PFSK-1 (cell line): Measurements from ENCODE around the gene ATP8B4.

Source experiments
- FOXP2 ChIP-seq: optimal IDR thresholded peaks from 2 replicates; pipeline ENCODE3; 2011; ENCODE audit warnings: borderline replicate concordance, control low read depth, inconsistent platforms; ENCODE audit not compliant: insufficient read depth; ENCODE audit errors: extremely low read length, extremely low read depth
- POLR2AphosphoS5 ChIP-seq: IDR thresholded peaks from 2 replicates; pipeline ENCODE4 v1.6.1; 2012; ENCODE audit warnings: low read depth, mild to moderate bottlenecking, control low read depth, low read length, moderate library complexity
- SIN3A ChIP-seq: IDR thresholded peaks from 2 replicates; pipeline ENCODE4 v1.6.1; 2012; ENCODE audit warnings: mild to moderate bottlenecking, low read length, moderate library complexity, borderline replicate concordance; ENCODE audit not compliant: insufficient read depth
- TAF1 ChIP-seq: IDR thresholded peaks from 2 replicates; pipeline ENCODE4 v1.6.1; 2012; ENCODE audit warnings: low read length, control low read depth, borderline replicate concordance; ENCODE audit not compliant: insufficient read depth
- TF ChIP-seq, protein P1 (sequence below), 2 experiments: IDR thresholded peaks; 2 replicates each; pipeline versions ENCODE4 v1.6.1 to v1.8.0; 2011 to 2012; ENCODE audit warnings: low read depth in 2 of 2, low read length in 2 of 2, control low read depth in 1 of 2, inconsistent platforms in 1 of 2, mild to moderate bottlenecking in 1 of 2, moderate library complexity in 1 of 2; ENCODE audit not compliant: insufficient read depth in 1 of 2

ATP8B4 gene

DNA sequence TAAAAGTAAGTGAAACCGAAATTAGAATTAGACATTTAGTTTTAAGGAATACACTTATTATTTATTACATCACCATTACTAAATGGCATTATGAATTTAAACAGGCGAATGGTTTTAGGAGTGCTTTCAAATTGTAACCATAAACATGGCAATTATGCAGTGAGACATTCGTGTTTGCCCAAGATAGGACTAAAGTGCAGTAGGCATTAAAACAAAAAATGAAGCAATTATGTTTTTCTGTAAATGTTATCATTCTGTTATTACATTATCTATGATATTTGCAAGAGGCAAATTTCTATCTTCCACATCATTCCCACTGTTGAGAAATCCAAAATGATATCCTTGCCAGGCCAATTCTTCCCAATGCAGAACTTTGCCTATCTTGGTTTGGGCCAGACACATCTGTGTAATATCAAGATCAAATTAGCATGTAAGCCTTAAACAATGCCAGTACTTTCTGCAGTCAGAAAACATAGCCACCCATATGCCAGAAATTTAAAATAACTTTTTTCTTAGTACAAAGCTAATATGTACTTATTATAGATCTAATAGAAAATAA lies 156.9 kb downstream of the ATP8B4 start:
- TF ChIP-seq POLR2AphosphoS5, result no peak
- no peak for TF ChIP-seq TAF1
- TF ChIP-seq, protein P1, sequence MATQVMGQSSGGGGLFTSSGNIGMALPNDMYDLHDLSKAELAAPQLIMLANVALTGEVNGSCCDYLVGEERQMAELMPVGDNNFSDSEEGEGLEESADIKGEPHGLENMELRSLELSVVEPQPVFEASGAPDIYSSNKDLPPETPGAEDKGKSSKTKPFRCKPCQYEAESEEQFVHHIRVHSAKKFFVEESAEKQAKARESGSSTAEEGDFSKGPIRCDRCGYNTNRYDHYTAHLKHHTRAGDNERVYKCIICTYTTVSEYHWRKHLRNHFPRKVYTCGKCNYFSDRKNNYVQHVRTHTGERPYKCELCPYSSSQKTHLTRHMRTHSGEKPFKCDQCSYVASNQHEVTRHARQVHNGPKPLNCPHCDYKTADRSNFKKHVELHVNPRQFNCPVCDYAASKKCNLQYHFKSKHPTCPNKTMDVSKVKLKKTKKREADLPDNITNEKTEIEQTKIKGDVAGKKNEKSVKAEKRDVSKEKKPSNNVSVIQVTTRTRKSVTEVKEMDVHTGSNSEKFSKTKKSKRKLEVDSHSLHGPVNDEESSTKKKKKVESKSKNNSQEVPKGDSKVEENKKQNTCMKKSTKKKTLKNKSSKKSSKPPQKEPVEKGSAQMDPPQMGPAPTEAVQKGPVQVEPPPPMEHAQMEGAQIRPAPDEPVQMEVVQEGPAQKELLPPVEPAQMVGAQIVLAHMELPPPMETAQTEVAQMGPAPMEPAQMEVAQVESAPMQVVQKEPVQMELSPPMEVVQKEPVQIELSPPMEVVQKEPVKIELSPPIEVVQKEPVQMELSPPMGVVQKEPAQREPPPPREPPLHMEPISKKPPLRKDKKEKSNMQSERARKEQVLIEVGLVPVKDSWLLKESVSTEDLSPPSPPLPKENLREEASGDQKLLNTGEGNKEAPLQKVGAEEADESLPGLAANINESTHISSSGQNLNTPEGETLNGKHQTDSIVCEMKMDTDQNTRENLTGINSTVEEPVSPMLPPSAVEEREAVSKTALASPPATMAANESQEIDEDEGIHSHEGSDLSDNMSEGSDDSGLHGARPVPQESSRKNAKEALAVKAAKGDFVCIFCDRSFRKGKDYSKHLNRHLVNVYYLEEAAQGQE (IDR thresholded peaks at IDR 0.05; ENCODE audit: insufficient read depth in 1 of 2, low read depth in 2 of 2, low read length in 2 of 2), result no peak
- TF ChIP-seq FOXP2, result no peak
- TF ChIP-seq SIN3A, result no peak

DNA sequence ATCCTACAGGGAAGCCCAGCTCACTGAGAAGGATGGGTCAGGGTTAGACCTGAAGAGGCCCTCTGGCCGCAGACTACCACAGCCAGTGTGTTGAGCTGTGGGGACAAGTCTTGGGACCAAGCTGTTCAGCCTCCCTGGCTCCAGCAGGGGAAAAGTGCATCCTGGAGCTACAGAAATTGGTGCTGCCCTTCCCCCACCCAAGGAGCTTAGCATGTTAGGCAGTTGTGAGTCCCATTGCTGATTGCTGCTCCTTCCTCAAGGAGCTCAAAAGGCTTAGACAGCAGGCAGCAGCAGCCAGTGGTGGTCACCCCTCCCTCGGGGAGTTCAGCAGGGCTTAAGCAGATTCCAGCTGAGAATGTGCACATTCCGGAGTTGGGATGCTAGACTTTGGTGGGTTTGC lies 165.6 kb downstream of the ATP8B4 start:
- TF ChIP-seq POLR2AphosphoS5 (no peak), TAF1 (no peak), FOXP2 (no peak)
- TF ChIP-seq, protein P1 (IDR thresholded peaks at IDR 0.05; ENCODE audit: insufficient read depth in 1 of 2, low read depth in 2 of 2, low read length in 2 of 2), result no peak

DNA sequence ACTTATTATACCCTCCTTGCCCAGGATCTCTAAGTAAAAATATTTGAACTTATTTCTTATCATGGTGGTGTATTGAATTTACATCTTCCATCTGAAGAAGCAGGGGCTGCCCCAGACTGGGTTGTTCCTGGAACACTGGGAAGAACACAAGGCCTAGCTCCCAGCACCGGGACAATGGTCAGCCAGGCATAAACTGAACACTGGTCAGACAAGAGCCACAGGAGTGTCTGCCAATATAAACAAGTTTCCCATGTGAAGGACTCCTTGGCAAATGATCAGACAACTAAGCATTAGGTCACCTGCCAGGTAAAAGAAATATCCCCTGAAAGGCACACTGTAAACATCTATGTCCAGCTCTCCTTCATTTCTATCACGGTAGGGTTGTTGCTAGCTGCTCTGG lies 172.4 kb downstream of the ATP8B4 start:
- TF ChIP-seq, protein P1 (IDR thresholded peaks at IDR 0.05; ENCODE audit: insufficient read depth in 1 of 2, low read depth in 2 of 2, low read length in 2 of 2), result no peak
- TF ChIP-seq SIN3A, result no peak
- TF ChIP-seq TAF1, result no peak
- TF ChIP-seq FOXP2, result no peak
- TF ChIP-seq POLR2AphosphoS5, result no peak

DNA sequence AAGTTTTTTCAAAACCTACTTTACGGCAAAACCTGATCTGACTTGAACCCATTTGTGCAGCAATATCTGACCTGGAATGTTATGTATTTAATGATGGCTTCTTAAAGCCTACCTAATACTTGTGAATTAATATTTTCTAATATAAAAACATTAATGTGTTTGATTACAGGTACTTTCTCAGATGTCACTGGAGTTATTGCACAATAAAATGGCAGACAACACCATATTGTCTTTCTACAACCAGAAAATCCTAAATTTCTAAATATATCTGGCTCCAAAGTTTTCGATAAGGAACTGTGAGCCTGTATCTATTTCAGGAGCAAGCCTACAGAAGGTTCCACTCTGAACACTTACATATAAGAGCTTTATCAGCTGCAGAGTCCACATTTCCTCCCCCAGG lies 184.5 kb downstream of the ATP8B4 start:
- TF ChIP-seq, protein P1 (IDR thresholded peaks at IDR 0.05; ENCODE audit: insufficient read depth in 1 of 2, low read depth in 2 of 2, low read length in 2 of 2), result no peak
- TF ChIP-seq FOXP2 (no peak), SIN3A (no peak), POLR2AphosphoS5 (no peak), TAF1 (no peak)
